Amniotic epithelial cell (primary cell): ENCODE data around the gene LSM12.

Experiments
- DNase-seq: peaks from one replicate; pipeline ENCODE4 v3.0.0-alpha.2; 2010; ENCODE audit warnings: low read depth

Gene LSM12

DNA sequence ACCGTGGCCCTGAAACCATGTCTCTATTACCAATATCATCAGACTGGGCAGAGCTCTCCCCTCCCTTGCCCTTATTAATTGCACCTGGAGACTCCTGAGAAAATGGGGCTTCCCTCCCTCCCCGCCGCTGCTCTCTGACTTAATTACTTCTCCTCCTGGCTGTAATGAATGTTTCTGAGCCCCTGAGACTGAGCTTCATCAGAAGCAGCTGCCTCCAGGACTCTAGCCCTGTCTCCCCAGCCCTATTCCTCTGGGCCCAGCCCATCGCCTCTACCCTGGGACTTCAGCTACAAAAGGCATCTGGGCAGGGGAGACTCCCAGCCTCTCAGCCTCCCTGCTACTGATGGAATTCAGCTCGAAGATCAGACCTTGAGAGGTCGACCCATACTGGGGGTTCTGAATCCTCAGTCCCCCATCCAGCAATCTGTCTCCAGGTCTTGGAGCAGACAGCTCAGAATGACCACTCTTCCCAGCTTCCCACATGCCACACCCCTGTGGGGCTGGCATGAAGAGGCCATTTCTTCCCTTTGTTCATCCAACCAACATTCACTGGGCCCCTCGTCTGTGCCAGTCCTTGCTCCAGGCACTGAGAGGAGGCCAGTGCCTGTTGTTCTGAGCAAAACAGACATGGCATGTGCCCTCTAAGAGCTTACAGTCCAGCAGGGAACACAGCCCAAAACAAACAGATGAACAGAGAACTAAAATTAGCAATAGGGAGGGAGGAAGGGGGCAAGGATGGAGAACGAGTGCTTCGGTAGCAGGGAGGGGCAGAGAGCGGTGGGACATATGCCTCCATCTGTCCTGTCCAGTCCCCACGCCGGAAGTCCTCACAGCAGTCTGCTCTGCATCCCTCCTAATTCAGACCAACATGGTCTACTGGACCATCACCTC, 79.1 kb downstream of the LSM12 start:
- no peak for DNase-seq

DNA sequence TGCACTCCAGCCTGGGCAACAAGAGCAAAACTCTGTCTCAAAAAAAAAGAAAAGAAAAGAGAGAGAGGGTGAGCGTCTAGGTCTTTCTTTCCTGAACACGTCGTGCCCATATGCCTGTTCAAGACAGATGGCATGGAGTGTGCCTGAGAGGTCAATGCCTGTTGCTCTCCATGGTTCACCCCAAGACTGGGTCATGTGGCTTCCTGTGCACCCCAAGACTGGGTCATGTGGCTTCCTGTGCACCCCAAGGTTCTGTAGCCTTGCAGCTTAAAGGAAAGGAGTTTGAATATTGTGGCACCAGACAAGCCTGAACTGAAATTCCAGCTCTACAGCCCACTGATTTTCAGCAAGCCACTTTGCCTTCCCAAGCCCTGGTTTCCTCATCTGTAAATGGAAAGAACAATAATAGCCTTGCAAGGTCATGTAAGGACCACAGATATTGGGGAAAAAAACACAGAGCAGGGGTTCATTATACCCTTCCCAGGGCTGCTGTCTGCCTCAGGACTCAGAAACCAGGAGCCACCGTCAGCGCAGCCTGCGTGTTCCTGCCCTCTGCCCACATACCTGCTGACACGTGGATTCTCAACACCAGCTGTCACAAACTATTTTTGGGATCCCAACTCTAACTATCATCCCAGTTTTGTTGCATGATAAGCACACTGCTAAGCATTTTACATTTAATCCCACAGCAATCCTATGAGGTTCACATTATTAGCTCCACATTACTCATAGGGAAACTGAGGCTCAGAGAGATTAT, 80.1 kb downstream of the LSM12 start:
- no peak for DNase-seq

DNA sequence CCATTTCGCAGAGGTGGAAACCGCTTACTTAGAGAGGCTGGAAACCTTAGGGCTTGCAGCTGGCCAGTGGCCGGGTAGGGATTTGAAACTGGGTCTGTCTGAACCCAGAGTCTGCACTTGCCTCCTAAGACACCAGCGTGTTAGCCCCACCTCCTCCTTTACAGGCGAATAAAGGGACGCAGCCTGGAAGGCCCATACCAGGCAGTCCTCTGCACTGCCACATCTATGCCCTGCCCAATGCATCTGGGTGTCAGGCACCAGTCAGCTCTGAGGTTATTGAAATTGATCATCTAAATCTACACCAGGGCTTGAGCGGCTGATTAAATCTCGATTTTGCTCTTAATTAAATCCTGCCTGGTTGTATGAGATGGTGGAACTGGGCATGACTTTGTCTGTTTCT, 82.0 kb downstream of the LSM12 start:
- no peak for DNase-seq
